Uterus (tissue), 2 donors: ENCODE measurements around the gene MTCL3.

Experiments
- CTCF ChIP-seq, 4 experiments: fragments of 200-600 bp in 2 of 4; fragments of 450-650 bp in 2 of 4; sonication (generic) in 2 of 4; IDR thresholded peaks; one replicate each; pipeline ENCODE4 v1.5.1; 2016 to 2019; ENCODE audit warnings: antibody characterized with exemption in 4 of 4, mild to moderate bottlenecking in 2 of 4, moderate library complexity in 1 of 4
- POLR2A ChIP-seq, 2 donors: fragments of 450-650 bp; IDR thresholded peaks; one replicate each; pipeline ENCODE4 v1.6.1; 2016; ENCODE audit warnings: antibody characterized with exemption in 2 of 2, mild to moderate bottlenecking in 1 of 2, moderate library complexity in 1 of 2

GRCh38 chr6:127550403-127550802 lies 31.3 kb upstream of the MTCL3 start:
- TF ChIP-seq CTCF (IDR thresholded peaks at IDR 0.05) = no peak
- no peak for TF ChIP-seq POLR2A (IDR thresholded peaks at IDR 0.05)
